Stimulated activated naive CD8-positive, alpha-beta T cell treated with anti-CD3 and anti-CD28 coated beads, Interleukin-15, amount 100 ng/mL, for 72 hours (primary cell): ENCODE data around the gene SEMA4C.

Experiments
- ATAC-seq: fragments of 150-1000 bp; cut with Tn5 transposase; 2 replicates; pipeline ENCODE4 v1.10.0; 2021; ENCODE audit warnings: mild to moderate bottlenecking, moderate library complexity
- DNase-seq, 2 donors: peaks; one replicate each; pipeline ENCODE4 v3.0.0; 2021 to 2022
- H3K27ac Mint-ChIP-seq, 2 donors: one replicate each; pipeline ENCODE4 v1.8.0; 2022; ENCODE audit warnings: mild to moderate bottlenecking in 2 of 2, mixed read lengths in 2 of 2, moderate library complexity in 2 of 2
- H3K27me3 Mint-ChIP-seq: one replicate; pipeline ENCODE4 v1.8.0; 2022; ENCODE audit warnings: mixed read lengths
- H3K4me1 Mint-ChIP-seq: one replicate; pipeline ENCODE4 v1.8.0; 2022; ENCODE audit warnings: mild to moderate bottlenecking, mixed read lengths
- H3K4me3 Mint-ChIP-seq, 2 donors: one replicate each; pipeline ENCODE4 v1.8.0; 2022; ENCODE audit warnings: mild to moderate bottlenecking in 2 of 2, mixed read lengths in 2 of 2, moderate library complexity in 1 of 2
- H3K9me3 Mint-ChIP-seq, 2 donors: one replicate each; pipeline ENCODE4 v1.8.0; 2022; ENCODE audit warnings: mixed read lengths in 2 of 2

Gene SEMA4C

DNA sequence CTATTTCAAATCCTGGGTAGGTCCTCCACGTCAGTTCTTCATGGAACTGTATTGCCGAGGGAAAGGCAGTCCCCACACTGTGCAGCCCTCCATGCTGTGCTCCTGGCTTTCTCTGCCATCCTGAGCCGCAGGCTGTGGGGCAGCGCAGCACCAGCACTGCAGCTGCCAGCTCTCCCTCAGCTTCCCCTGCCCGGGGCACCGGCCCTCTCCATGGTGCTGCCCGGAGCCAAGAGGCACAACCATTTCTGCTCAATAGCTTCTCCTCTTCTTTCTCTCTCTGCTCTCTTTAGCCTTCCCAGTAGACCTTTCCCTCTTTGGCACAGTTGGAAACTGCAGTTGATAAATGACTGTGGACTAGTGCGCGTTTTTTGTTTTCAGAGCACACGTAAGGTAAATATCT lies 38.2 kb downstream of the SEMA4C start:
- Mint-ChIP-seq H3K27me3 (no peaks in the 10 kb centered on the region), H3K4me3 (no peak overlapping the region), H3K4me1 (no peaks in the 10 kb centered on the region), H3K9me3 (no peaks in the 10 kb centered on the region), H3K27ac (no peak overlapping the region)
- no peak for ATAC-seq
- no peak for DNase-seq

DNA sequence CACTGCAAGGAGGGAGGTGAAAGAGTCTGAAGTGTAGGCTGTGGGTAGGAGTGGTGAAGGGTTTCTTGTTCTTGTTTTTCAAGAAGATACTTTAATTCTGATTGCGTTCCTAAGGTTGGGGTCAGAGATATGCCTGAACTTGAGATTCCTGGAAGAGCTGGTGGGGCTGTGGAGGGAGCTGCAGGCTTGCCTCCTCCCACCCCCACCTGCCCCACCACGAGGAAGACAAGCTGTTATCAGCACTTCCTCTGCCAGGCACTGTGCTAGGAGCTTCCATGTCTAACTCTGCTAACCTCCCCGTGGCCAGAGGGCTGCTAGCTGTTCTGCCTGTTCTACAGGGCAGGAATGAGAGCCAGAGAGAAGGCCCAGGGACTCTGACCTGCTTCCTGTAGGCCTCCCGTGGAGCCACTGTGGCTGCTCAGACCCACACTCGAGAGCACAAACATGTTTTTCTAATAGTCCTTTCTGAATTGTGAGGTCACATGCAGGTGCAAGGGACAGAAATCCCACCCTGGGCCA lies 39.8 kb downstream of the SEMA4C start:
- no peak for DNase-seq
- H3K27ac Mint-ChIP-seq, result peak overlapping the region in 1 of 2 donors; percentile 77
- no peaks in the 10 kb centered on the region for H3K4me1 Mint-ChIP-seq
- ATAC-seq, result no peak
- H3K4me3 Mint-ChIP-seq, result no peak overlapping the region
- H3K27me3 Mint-ChIP-seq, result no peaks in the 10 kb centered on the region
- H3K9me3 Mint-ChIP-seq, result no peaks in the 10 kb centered on the region

DNA sequence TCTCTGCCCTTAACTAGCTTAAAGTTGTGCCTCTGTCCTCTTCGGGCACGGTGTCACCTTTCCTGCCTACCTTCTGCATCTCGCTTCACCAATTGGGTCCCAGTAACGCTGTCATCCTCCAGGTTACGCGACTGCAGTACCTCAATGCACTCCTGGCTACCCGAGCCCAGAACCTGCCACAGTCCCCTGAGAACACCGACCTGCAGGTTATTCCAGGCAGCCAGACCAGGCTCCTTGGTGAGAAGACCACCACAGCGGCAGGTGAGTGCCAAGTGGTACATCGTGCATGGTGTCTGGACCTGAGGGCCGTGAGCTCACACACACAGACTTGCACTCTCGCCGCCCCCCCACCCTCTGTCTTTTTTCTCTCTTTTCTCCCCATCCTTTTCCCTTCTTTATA lies 41.0 kb downstream of the SEMA4C start:
- Mint-ChIP-seq H3K4me3 (no peak overlapping the region), H3K27me3 (no peaks in the 10 kb centered on the region), H3K27ac (no peak overlapping the region), H3K4me1 (no peaks in the 10 kb centered on the region), H3K9me3 (no peaks in the 10 kb centered on the region)
- DNase-seq (no peak), ATAC-seq (no peak)

DNA sequence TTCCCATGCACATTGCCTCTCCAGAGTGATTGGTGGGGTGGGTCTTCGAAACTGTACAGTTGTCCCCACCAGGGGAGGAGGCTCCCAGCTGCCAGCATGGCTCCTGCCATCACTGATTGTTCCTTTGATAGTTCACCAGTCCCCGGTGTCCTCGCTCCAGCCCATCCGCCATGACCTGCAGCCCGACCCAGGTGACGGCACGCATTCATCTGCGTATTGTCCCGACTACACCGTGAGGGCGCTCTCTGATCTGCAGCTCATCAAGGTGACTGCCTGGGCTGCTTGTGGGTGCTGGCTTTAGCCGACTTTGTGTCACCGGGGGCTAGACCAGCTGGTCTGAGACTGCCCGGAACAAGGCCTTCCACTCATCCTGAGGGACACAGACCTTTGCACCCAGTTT lies 41.4 kb downstream of the SEMA4C start:
- H3K4me1 Mint-ChIP-seq, result no peaks in the 10 kb centered on the region
- H3K27me3 Mint-ChIP-seq, result no peaks in the 10 kb centered on the region
- DNase-seq, result no peak
- H3K9me3 Mint-ChIP-seq, result no peaks in the 10 kb centered on the region
- H3K4me3 Mint-ChIP-seq, result no peak overlapping the region
- H3K27ac Mint-ChIP-seq, result peak overlapping the region in 1 of 2 donors; percentile 23
- ATAC-seq, result no peak

DNA sequence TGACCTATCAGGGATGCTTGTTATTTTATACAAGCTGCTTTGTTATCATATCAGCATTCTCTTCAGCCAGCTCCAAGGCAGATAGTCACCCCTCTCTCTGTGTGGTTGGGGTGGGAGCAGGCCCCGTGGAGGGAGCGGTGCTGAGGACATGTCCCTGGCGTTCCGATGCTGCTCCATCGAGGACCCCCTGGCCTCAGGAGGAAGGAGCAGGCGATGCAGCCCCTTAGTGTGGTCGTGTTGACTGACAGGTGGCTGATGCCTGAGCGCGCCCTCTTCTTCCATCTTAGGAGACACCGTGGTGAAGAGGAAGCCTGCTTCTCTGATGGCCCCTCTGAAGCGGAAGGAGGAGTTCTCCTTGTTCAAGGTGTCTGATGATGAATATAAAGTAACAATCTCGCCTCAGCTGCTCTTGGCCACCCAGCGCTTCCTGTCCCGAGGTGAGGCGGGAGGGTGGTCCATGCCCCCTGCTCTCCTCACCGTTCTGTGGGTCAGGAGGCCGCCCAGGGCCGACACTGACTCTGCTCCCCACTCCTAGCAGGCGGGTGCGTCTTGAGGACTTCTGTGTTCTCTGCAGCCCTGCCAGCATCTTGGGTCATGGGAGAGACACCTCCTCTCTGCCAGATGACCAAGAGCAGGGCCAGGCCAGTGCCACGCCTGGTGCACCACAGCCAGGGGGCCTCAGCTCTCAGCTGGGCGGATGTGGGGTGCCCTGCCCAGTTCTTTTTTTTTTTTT lies 43.2 kb downstream of the SEMA4C start:
- no peaks in the 10 kb centered on the region for H3K4me1 Mint-ChIP-seq
- no peak overlapping the region for H3K4me3 Mint-ChIP-seq
- H3K9me3 Mint-ChIP-seq, result no peaks in the 10 kb centered on the region
- DNase-seq (no peak), ATAC-seq (peak; percentile 31)
- H3K27me3 Mint-ChIP-seq, result no peaks in the 10 kb centered on the region
- H3K27ac Mint-ChIP-seq, result peak overlapping the region; percentile 36 to 68

DNA sequence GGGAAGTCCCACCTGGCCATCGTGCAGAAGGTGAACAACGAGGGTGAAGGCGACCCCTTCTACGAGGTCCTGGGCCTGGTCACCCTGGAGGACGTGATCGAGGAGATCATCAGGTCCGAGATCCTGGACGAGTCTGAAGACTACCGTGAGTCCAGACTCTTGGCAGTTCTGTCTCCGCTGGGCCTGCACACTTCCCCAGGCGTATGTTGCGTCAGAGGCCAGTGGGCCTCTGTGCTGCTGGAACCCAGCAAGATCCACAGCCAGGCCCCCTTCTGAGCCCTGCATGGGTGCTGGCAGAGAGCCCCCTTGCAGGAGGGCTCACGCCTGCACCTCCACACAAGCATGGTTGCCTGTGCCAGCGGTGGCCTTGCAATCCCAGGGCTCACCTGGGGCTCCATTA lies 44.8 kb downstream of the SEMA4C start:
- H3K27me3 Mint-ChIP-seq, result no peaks in the 10 kb centered on the region
- ATAC-seq (no peak), DNase-seq (no peak)
- H3K27ac Mint-ChIP-seq, result no peak overlapping the region
- H3K9me3 Mint-ChIP-seq, result no peaks in the 10 kb centered on the region
- H3K4me1 Mint-ChIP-seq, result peaks cover 15% of the 10 kb centered on the region
- no peak overlapping the region for H3K4me3 Mint-ChIP-seq

DNA sequence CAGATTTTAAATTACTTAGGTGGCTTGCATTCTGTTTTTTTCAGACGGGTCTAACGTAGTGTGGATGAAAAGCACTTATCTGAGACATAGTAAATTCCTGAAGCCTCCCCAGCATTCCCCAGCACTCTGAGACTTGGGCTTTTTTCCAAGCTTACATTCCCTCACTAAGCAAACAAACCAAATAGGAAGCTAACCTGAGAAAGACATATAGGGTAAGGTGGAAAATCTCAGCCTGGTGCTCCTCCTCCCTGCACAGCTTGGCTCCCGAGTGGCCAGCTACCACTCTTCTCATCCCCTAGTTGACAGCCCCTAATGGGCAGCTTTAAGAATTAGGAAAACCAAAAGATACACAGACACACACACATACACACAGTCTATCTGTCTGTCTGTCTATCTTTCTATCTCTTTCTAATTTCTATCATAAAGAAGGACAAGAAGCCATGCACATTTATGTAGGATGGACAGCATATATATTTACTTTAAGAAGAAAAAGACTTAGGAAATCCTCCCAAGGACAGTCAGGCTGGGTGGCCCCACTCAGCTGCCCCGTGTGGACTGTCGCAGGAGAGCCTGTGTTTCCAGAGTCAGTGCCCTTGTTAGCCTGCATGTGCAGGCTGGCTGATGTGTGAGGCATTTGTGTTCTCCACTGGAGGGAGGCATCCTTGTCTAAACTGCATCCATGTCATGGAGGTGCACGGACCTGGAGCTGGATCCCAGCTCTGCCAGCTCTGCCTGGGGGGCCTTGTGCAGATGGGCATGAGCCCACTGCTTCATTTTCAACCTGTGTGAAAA lies 45.6 kb downstream of the SEMA4C start:
- DNase-seq (no peak), ATAC-seq (no peak)
- no peak overlapping the region for H3K27ac Mint-ChIP-seq
- no peaks in the 10 kb centered on the region for H3K27me3 Mint-ChIP-seq
- H3K4me3 Mint-ChIP-seq, result no peak overlapping the region
- peaks cover 23% of the 10 kb centered on the region for H3K4me1 Mint-ChIP-seq
- H3K9me3 Mint-ChIP-seq, result no peaks in the 10 kb centered on the region

DNA sequence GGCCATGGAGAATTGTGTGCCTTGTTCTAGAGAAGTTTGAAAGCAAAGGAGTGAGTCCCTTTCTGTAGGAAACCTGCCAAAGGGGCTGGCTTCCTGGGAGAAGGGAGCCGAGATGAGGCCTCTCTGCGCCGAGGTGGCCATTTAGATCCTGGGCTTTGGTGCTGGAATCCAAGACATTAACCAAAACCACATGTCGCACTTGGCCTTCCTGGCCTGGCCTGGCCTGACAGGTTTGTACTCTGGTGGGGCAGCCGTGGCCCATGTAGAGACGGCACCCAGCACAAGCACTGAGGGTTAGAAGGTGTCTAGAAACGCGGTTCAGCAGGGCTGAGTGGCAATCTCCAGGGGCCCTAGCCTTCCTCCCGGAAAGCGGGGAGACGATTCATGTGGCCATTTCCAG lies 46.7 kb downstream of the SEMA4C start:
- ATAC-seq (no peak), DNase-seq (no peak)
- Mint-ChIP-seq H3K9me3 (no peaks in the 10 kb centered on the region), H3K4me3 (no peak overlapping the region), H3K4me1 (peaks cover 33% of the 10 kb centered on the region), H3K27ac (no peak overlapping the region), H3K27me3 (no peaks in the 10 kb centered on the region)

DNA sequence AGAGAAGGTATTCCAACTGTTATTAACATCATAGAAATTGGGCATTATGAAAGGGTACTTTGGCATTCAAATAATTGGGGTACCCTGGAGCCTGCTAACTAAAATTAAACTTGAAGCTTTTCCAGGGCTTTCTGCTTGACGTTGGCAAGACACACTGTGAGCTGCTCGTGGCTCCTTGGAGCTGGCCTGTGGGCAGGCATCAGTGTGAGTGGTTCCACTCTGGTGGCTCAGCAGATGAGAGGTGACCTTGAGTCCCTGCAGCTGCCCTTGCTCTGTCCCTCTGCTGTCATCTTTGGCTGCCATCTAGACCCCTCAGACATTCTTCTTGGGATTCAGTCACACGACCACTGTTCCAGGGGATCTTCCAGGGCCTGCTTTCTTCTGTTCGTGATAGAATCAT lies 47.1 kb downstream of the SEMA4C start:
- Mint-ChIP-seq H3K4me1 (peaks cover 37% of the 10 kb centered on the region), H3K4me3 (no peak overlapping the region), H3K9me3 (no peaks in the 10 kb centered on the region), H3K27me3 (no peaks in the 10 kb centered on the region), H3K27ac (no peak overlapping the region)
- no peak for DNase-seq
- ATAC-seq, result no peak

DNA sequence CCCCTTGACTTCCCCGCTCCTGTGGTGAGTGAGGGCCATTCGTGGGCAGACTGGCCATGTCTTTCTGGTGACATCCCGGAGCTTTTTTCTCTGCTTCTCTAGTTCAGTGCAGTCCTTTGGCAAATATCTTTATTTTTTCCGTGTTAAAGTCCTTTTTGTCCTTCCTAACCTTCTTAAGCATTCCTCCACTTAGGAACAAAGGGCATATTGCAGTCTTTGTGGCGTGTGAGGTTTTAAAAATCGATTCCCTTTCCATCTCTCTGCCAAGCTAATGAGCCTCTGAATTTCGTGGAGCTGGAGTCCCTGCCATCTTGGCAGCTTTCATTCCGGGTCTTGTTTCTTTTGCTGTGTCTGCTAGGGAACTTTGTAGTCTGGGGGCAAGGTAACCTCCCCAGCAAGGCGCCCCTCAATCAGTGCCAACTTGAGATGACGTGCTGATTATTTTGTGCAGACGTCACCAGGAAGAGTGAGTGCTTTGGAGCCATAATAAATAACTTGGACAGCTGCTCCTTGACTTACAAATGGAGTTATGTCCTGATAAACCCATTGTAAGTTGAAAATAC lies 48.7 kb downstream of the SEMA4C start:
- ATAC-seq, result no peak
- Mint-ChIP-seq H3K27ac (peak overlapping the region in 1 of 2 donors; percentile 37), H3K9me3 (no peaks in the 10 kb centered on the region), H3K4me1 (peaks cover 44% of the 10 kb centered on the region), H3K4me3 (no peak overlapping the region), H3K27me3 (no peaks in the 10 kb centered on the region)
- no peak for DNase-seq

DNA sequence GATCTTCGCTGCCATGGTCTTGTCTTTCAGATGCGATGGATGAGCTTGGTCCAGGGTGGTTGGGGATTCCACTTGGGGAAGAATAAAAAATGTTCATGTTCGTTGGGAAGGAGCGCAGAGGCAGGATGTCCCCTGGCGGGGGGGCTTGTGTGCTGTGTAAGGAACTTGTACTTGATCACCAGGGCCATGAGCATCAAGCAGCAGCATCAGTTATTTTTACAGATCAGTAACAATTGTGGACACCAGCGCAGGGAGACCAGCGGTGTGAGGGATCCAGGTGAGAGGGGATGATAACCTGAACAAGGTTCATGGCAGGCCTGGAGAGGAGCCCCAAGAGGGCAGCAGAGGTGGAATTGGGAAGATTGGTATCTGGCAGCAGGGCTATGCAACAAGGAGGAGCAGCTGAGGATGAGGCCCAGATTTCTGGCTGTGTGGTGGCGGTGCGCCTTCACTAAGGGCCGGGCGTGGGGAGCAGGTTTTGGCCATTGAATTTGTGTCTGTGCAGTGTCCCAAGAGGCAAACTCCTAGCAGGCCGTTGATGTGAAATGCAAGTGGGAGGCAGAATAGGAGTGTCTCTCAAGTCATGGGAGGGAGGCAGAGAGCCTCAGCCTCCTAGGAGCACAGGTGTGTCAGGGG lies 49.9 kb downstream of the SEMA4C start:
- no peaks in the 10 kb centered on the region for H3K9me3 Mint-ChIP-seq
- H3K4me3 Mint-ChIP-seq, result peak overlapping the region in 1 of 2 donors; percentile 9
- no peaks in the 10 kb centered on the region for H3K27me3 Mint-ChIP-seq
- peak overlapping the region in 1 of 2 donors; percentile 3 for H3K27ac Mint-ChIP-seq
- H3K4me1 Mint-ChIP-seq, result peaks cover 50% of the 10 kb centered on the region
- DNase-seq (no peak), ATAC-seq (no peak)

DNA sequence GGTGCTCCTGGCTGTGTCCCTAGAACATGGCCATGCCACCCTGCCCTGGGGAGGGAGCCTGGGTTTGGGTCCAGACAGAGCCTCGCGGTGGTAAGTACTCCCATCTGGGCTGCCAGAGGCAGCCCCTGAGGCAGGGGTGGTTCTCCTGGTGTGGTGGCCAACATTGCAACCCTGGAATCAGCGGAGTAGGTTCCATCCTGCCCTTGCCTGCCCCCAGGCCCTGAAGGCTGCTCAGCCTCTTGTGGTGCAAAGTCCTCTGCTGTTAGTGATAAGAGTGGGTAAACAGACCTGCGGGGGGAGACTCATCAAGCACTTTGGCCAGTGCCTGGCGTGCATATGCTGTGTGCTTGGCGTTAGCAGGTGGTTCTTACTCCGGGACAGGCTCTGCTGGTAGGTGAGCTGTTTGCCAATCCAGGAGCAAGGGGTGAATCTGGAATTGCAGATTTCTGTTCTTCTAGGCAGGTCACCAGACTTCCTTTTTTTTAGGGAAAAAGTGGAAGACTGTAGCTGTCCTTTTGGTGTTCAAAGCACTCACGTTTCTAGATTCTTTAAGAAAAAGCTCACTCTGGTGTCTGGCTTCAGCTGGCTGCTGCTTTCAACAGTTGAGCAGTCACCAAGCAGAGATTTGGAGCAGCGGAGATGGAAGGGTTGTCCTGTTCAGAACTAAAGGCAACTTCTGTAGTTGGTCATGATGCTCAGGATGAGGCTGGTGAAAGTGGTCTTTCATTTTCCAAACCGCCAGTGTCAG lies 50.6 kb downstream of the SEMA4C start:
- peak overlapping the region; percentile 5 to 55 for H3K4me3 Mint-ChIP-seq
- ATAC-seq (no peak), DNase-seq (no peak)
- H3K9me3 Mint-ChIP-seq, result no peaks in the 10 kb centered on the region
- H3K4me1 Mint-ChIP-seq, result peaks cover 52% of the 10 kb centered on the region
- no peak overlapping the region for H3K27ac Mint-ChIP-seq
- H3K27me3 Mint-ChIP-seq, result no peaks in the 10 kb centered on the region

DNA sequence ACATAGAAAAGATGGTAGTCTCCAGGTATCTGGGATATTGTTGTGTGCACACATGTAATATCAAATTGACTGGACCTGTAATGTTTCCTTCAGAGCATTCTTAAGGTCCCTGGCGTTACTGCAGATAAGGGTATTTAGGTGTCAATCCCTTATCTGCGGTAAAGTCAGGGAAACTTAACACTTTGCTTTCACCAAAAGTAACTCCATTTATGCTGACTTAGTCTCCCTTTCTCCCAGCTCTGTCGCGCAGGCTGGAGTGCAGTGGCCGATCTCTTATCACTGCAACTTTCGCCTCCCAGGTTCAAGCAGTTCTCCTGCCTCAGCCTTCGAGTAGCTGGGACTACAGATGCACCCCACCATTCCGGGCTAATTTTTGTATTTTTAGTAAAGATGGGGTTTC lies 52.0 kb downstream of the SEMA4C start:
- Mint-ChIP-seq H3K27ac (no peak overlapping the region), H3K27me3 (no peaks in the 10 kb centered on the region), H3K4me3 (peak overlapping the region; percentile 82 to 83), H3K9me3 (no peaks in the 10 kb centered on the region), H3K4me1 (peaks cover 56% of the 10 kb centered on the region)
- ATAC-seq (no peak), DNase-seq (no peak)

DNA sequence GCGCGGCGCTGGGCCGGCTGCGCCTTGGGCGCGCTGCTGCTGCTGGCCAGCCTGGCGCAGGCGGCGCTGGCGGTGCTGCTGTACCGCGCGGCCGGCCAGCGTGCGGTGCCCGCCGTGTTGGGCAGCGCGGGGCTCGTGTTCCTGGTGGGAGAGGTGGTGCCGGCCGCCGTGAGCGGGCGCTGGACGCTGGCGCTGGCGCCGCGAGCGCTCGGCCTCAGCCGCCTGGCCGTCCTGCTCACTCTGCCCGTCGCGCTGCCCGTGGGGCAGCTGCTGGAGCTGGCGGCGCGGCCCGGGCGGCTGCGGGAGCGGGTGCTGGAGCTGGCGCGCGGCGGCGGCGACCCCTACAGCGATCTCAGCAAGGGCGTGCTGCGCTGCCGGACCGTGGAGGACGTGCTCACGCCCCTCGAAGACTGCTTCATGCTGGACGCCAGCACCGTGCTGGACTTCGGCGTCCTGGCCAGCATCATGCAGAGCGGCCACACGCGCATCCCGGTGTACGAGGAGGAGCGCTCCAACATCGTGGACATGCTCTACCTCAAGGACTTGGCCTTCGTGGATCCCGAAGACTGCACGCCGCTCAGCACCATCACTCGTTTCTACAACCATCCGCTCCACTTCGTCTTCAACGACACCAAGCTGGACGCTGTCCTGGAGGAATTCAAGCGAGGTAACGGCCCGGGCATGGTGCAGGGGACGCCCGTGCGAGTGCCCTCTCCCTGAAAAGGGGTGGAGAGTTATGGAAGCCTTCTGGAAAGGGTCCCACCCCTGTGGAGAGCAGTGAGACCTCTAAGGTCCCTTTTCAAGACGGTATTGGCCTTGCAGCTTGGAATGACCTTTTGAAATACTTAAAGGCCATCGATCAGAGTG lies 52.8 kb downstream of the SEMA4C start:
- no peaks in the 10 kb centered on the region for H3K9me3 Mint-ChIP-seq
- peak overlapping the region; percentile 82 to 83 for H3K4me3 Mint-ChIP-seq
- H3K4me1 Mint-ChIP-seq, result peaks cover 62% of the 10 kb centered on the region
- no peak overlapping the region for H3K27ac Mint-ChIP-seq
- DNase-seq, result no peak
- no peak for ATAC-seq
- no peaks in the 10 kb centered on the region for H3K27me3 Mint-ChIP-seq
